GM12873 (cell line): ENCODE results near the gene ELP1.

Experiments used
- TF ChIP-seq, protein P1 (sequence below): IDR thresholded peaks from 2 replicates; pipeline ENCODE4 v1.5.1; 2012; ENCODE audit warnings: low read depth, mild to moderate bottlenecking, moderate library complexity, low read length, control low read depth; ENCODE audit not compliant: insufficient read depth; ENCODE audit errors: missing control alignments

ELP1 gene

DNA sequence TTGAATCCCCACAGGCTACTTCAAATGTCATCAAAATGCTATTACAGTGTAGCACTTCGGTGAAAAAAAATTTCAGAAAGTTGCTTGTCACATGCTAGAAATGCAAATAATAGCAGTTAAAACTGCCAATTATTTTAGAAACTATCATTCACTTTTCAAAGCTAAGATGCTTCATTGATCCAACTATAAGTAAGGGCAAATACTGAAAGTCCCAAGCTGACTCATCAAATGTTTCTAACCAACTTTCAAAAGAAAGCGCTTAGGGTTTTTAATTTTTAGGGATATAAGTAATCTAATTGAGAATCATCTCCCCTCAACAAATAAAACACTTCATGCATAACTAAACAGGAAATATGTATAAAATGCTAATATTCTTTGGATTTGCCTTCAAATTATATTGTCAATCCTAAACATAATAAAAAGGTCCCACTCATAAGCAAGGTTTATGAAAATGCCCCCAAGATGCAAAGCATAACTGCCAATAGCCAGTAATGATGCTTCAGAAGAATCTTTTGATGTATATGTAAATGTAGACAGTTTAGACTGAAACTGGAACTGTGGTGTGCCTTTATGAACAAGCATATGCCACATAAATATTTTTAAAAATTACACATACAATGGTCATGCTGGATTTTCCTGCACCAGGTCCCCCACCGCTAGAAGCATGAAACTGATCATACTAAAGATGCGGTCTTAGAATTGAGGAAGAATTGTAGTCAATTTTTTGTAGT lies 59.7 kb downstream of the ELP1 start:
- TF ChIP-seq, protein P1, sequence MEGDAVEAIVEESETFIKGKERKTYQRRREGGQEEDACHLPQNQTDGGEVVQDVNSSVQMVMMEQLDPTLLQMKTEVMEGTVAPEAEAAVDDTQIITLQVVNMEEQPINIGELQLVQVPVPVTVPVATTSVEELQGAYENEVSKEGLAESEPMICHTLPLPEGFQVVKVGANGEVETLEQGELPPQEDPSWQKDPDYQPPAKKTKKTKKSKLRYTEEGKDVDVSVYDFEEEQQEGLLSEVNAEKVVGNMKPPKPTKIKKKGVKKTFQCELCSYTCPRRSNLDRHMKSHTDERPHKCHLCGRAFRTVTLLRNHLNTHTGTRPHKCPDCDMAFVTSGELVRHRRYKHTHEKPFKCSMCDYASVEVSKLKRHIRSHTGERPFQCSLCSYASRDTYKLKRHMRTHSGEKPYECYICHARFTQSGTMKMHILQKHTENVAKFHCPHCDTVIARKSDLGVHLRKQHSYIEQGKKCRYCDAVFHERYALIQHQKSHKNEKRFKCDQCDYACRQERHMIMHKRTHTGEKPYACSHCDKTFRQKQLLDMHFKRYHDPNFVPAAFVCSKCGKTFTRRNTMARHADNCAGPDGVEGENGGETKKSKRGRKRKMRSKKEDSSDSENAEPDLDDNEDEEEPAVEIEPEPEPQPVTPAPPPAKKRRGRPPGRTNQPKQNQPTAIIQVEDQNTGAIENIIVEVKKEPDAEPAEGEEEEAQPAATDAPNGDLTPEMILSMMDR: no peak

DNA sequence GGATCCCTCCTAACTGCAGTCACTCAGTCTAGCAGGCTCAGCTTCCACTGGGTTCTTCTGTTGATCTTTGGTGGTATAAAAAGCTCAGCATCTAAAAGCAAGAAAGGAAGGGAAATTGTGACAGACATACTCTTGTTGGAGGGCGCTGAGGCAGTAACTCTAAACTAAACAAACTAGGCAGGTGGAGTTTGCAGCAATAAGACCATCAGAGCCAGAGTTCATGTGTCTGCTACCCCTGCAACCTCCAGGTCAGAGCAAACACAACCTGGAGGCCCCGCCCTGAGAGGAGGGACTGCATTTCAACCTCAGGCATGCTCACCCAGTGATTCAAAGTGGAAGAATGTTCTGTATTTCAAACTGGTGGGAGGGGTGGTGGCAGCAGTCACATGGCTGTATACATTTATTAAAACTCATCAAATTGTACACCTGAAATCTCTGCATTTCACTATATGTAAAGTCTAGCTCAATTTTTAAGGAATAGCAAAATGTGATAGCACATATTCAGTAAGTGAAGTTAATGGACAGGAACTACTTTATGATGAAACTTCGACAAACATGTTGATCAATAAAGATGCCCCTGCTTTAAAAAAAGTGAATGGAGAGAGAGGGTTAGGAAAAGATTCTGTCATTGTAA lies 64.7 kb downstream of the ELP1 start:
- TF ChIP-seq, protein P1: no peak

DNA sequence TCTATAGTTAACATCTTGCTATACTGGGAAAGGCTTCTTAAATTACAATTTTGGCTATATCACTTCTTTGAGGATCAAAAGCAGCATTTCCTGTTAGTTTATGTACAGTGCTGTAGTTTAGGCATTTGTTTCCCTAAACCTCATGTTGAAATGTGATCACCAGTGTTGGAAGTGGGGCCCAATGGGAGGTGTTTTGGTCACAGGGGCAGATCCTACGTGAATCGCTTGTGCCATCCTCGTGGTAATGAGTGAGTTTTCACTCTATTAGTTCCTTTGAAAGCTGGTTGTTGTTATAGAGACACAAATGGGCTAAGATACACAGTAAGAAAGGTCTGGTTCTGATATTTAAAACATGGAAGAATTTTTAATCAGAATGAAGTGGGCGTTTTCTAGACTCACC lies 66.1 kb downstream of the ELP1 start:
- TF ChIP-seq, protein P1: no peak

DNA sequence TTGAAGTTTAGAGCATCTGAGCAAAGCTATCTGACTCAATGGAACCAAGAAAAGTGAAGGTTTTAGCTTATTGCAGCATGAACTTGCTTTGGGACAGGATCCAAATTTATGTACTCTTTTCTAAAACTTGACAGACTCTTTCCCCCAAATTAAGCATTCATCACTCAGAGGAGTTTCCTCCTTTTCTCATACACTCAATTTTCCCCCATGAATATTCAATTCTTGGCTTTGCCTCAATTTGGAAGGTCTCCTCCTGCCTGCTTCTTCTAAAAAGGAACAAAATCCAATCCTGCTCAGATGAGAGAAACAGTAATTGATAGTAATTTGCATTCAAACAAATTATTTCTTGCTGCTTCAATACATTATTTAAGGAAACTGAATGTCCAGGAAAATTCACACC lies 66.8 kb downstream of the ELP1 start:
- TF ChIP-seq, protein P1: no peak

DNA sequence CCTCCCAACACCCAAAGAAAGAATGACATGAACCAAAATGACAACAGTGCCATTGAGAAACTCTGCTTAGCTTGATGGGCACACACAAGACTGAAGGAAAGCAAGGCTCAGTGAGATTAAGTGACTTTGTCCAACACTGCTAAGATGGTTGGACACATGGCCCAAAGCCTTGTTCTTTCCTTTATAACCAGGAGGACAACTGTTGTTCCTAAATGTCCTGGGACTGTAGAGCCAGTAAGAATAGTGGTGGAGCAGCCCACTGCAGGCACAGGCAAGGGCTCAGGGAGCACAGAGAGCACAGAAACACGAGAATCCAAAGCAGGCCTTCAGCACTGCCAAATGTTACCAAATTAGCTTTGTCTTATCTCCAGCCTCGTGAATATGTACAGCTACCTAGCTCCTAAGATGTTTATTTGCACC lies 67.9 kb downstream of the ELP1 start:
- TF ChIP-seq, protein P1: no peak

DNA sequence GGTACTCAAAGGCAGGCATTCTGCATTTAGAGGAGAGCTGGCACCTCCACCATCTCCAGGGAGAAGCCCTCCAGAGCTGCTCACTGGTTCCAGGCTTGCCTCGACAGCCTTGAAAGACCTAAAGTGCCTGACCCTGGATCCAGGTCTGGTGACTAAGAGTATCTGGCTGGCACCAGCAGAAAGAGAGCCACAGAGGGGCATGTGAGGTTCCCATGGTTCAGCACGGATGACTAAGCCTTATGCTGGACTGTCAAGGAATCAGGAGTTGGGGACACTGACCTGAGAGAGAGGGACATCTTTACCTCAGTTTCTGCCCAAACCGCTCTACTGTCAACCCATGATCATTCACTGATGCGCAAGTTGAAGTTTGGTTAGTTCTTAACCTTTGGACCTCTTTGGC lies 68.9 kb downstream of the ELP1 start:
- TF ChIP-seq, protein P1: no peak

DNA sequence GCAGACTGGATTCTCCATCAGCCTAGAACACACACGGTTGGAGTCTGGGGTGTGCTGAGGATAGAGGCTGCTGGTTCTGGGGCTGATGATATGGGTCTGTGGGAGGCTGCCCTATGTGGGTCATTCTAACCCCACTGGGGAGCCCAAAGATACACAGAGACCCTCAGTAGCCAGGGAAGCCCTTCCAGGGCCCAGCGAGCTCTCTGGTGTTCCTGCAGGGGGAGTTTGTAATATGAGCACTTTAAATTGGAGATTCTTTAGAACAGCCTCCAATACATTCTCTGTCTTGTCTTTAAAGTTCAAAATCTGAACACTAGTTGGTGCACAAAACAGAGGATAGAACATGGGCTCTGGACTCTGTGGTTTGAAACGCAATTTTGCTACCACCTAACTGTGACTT lies 69.5 kb downstream of the ELP1 start:
- TF ChIP-seq, protein P1: peak; percentile 8
